ENCODE results near the gene IRGC. TPM values are rescaled to one million over a fixed set of nuclear protein-coding genes. Genes with fewer than 3 reads are reported as not detected.

The IRGC gene
- total RNA-seq, 1 experiment from 2014 or later = not detected

DNA sequence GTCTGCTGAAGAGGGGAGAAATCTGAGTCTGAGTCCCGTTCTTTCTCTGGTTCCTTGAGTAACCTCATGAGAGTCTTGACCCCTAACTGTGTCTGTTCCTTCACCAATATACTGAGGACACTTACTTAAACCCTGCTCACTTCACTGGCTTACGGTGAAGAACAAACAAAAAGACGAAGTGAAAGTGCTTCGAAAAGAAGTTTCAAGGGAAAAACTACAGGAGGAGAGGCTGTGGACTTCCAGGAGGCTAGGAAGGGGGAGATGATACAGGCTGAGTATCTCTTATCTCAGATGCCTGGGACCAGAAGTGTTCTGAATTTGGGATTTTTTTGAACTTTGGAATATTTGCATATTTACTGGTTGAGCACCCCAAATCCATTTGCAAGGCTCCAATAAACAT is 32.8 kb downstream of the IRGC start:
- H3K27me3 Mint-ChIP-seq (ENCODE audit: insufficient read depth, unreplicated experiment) = no peaks in the 10 kb centered on the region
- Histone ChIP-seq H3K27me3 (replicated peaks; ENCODE audit: control insufficient read depth, insufficient read depth, low read length) (no peaks in the 10 kb centered on the region), H3K4me1 (no peaks in the 10 kb centered on the region), H3K4me3 (ENCODE audit: low read depth, low read length) (no peak overlapping the region), H3K36me3 (ENCODE audit: control insufficient read depth, insufficient read depth, low read length) (peaks cover 2% of the 10 kb centered on the region), H3K9me3 (no peaks in the 10 kb centered on the region)
- no peak overlapping the region for H3K4me3 Mint-ChIP-seq (ENCODE audit: unreplicated experiment)
- no peak overlapping the region for H3K27ac Mint-ChIP-seq (ENCODE audit: unreplicated experiment)
- BruUV-seq (replicated peaks) = no TSS peak
- H3K36me3 Mint-ChIP-seq (ENCODE audit: insufficient read depth, unreplicated experiment) = peaks cover 45% of the 10 kb centered on the region
- peaks cover 18% of the 10 kb centered on the region for H3K4me1 Mint-ChIP-seq (ENCODE audit: low read depth, unreplicated experiment)
- ChIA-PET CTCF (no interaction called here), POLR2A (no interaction called here)
- no peak for DNase-seq
- TF ChIP-seq, protein P1, sequence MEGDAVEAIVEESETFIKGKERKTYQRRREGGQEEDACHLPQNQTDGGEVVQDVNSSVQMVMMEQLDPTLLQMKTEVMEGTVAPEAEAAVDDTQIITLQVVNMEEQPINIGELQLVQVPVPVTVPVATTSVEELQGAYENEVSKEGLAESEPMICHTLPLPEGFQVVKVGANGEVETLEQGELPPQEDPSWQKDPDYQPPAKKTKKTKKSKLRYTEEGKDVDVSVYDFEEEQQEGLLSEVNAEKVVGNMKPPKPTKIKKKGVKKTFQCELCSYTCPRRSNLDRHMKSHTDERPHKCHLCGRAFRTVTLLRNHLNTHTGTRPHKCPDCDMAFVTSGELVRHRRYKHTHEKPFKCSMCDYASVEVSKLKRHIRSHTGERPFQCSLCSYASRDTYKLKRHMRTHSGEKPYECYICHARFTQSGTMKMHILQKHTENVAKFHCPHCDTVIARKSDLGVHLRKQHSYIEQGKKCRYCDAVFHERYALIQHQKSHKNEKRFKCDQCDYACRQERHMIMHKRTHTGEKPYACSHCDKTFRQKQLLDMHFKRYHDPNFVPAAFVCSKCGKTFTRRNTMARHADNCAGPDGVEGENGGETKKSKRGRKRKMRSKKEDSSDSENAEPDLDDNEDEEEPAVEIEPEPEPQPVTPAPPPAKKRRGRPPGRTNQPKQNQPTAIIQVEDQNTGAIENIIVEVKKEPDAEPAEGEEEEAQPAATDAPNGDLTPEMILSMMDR (IDR thresholded peaks at IDR 0.05; ENCODE audit: insufficient read depth in 1 of 2, low read depth in 1 of 2, low read length in 1 of 2, severe bottlenecking in 1 of 2, unreplicated experiment in 1 of 2) = no peak
- intact Hi-C loops (cut with micrococcal nuclease; ENCODE audit: unreplicated experiment) = no loop called here
- no peaks in the 10 kb centered on the region for H3K9me3 Mint-ChIP-seq (ENCODE audit: unreplicated experiment)

DNA sequence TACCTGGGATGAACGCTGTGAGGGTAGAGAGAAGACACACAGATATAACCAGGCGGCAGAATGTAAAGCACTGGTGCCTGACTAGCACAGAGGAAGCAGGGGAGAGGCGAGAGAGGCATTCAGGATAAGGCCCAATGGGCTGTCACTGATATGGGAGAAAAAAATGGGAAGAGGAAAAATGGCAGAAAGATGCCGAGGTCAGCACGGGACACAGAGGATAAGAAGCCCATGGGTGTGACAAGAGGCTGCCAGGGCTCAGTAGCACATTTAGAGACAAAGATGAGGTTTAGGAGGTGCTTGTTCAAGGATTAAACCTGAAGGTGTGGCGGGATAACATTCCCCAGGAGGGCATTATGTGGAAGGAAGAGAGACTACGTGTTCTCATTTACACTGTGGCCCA is 33.3 kb downstream of the IRGC start:
- peaks cover 18% of the 10 kb centered on the region for H3K4me1 Mint-ChIP-seq (ENCODE audit: low read depth, unreplicated experiment)
- BruUV-seq (replicated peaks) = no TSS peak

DNA sequence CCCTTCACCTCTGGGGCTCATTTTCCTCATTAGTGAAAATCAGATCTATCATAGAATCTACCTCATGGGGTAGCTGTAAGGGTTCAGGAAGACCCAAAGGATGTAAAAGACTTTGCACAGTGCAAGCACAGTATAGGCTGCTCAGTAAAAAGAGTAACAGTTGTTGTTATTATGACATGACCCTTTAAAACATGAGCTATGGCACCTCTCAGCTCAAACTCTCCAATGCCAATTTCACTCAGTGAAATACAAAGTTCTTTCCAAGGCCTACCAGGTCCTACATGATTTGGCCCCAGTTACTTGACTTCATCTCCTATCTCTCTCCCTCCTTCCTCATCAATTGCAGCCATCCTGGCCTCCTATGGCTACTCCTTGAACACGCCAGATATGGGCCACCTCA is 34.0 kb downstream of the IRGC start:
- no peaks in the 10 kb centered on the region for H3K9me3 ChIP-seq
- Mint-ChIP-seq H3K9me3 (ENCODE audit: unreplicated experiment) (no peaks in the 10 kb centered on the region), H3K27me3 (ENCODE audit: insufficient read depth, unreplicated experiment) (no peaks in the 10 kb centered on the region), H3K4me3 (ENCODE audit: unreplicated experiment) (no peak overlapping the region), H3K27ac (ENCODE audit: unreplicated experiment) (no peak overlapping the region), H3K36me3 (ENCODE audit: insufficient read depth, unreplicated experiment) (peaks cover 49% of the 10 kb centered on the region), H3K4me1 (ENCODE audit: low read depth, unreplicated experiment) (peaks cover 18% of the 10 kb centered on the region)
- TF ChIP-seq, protein P1 (IDR thresholded peaks at IDR 0.05; ENCODE audit: insufficient read depth in 1 of 2, low read depth in 1 of 2, low read length in 1 of 2, severe bottlenecking in 1 of 2, unreplicated experiment in 1 of 2) = no peak
- no TSS peak for BruUV-seq (replicated peaks)
- POLR2A ChIA-PET = interaction anchor here (1.1 kb wide), 1 partner anchor 345 kb away, joined by 3 read pairs; no protein-coding TSS in a partner anchor
- no peak for DNase-seq
- no peaks in the 10 kb centered on the region for H3K4me1 ChIP-seq
- peaks cover 2% of the 10 kb centered on the region for H3K36me3 ChIP-seq (ENCODE audit: control insufficient read depth, insufficient read depth, low read length)
- intact Hi-C loops (cut with micrococcal nuclease; ENCODE audit: unreplicated experiment) = no loop called here
- no peaks in the 10 kb centered on the region for H3K27me3 ChIP-seq (replicated peaks; ENCODE audit: control insufficient read depth, insufficient read depth, low read length)
- H3K4me3 ChIP-seq (ENCODE audit: low read depth, low read length) = no peak overlapping the region
- CTCF ChIA-PET = no interaction called here

More for the DNA sequence above, 33.3 kb downstream of the IRGC start:
- TF ChIP-seq, protein P1 (IDR thresholded peaks at IDR 0.05; ENCODE audit: insufficient read depth in 1 of 2, low read depth in 1 of 2, low read length in 1 of 2, severe bottlenecking in 1 of 2, unreplicated experiment in 1 of 2) = no peak
- no peaks in the 10 kb centered on the region for H3K9me3 Mint-ChIP-seq (ENCODE audit: unreplicated experiment)
- intact Hi-C loops (cut with micrococcal nuclease; ENCODE audit: unreplicated experiment) = no loop called here
- Histone ChIP-seq H3K27me3 (replicated peaks; ENCODE audit: control insufficient read depth, insufficient read depth, low read length) (no peaks in the 10 kb centered on the region), H3K9me3 (no peaks in the 10 kb centered on the region), H3K36me3 (ENCODE audit: control insufficient read depth, insufficient read depth, low read length) (peaks cover 2% of the 10 kb centered on the region), H3K4me3 (ENCODE audit: low read depth, low read length) (no peak overlapping the region), H3K4me1 (no peaks in the 10 kb centered on the region)
- no peak overlapping the region for H3K4me3 Mint-ChIP-seq (ENCODE audit: unreplicated experiment)
- H3K27ac Mint-ChIP-seq (ENCODE audit: unreplicated experiment) = no peak overlapping the region
- no peak for DNase-seq
- CTCF ChIA-PET = no interaction called here
- H3K36me3 Mint-ChIP-seq (ENCODE audit: insufficient read depth, unreplicated experiment) = peaks cover 42% of the 10 kb centered on the region
- no peaks in the 10 kb centered on the region for H3K27me3 Mint-ChIP-seq (ENCODE audit: insufficient read depth, unreplicated experiment)
- POLR2A ChIA-PET = interaction anchor here (1.1 kb wide), 1 partner anchor 346 kb away, joined by 3 read pairs; no protein-coding TSS in a partner anchor
